Ascending aorta (tissue), 2 donors: ENCODE measurements around the gene NCK1. TPM values are rescaled to one million over a fixed set of nuclear protein-coding genes. Genes with fewer than 3 reads are reported as not detected.
A peak's percentile ranks its signal among the peaks of the same experiment; 100 is the strongest.

Experiments used
- DNase-seq, 2 donors: peaks; one replicate each; pipeline ENCODE4 v3.0.0-alpha.2; 2019; ENCODE audit warnings: low spot score in 2 of 2
- H3K27ac ChIP-seq, 2 donors: fragments of 200-600 bp; sonication (generic); one replicate each; pipeline ENCODE4 v1.5.1; 2016 to 2017; ENCODE audit warnings: mild to moderate bottlenecking in 1 of 2
- H3K27me3 ChIP-seq: fragments of 200-600 bp; sonication (generic); one replicate; pipeline ENCODE4 v1.5.1; 2017
- H3K36me3 ChIP-seq, 2 donors: fragments of 200-600 bp; sonication (generic); one replicate each; pipeline ENCODE4 v1.5.1; 2016
- H3K4me1 ChIP-seq, 2 donors: fragments of 200-600 bp; sonication (generic); one replicate each; pipeline ENCODE4 v1.5.1; 2016 to 2017; ENCODE audit warnings: mild to moderate bottlenecking in 1 of 2
- H3K4me3 ChIP-seq, 2 donors: fragments of 200-600 bp; sonication (generic); one replicate each; pipeline ENCODE4 v1.5.1; 2016 to 2017; ENCODE audit warnings: mild to moderate bottlenecking in 1 of 2
- H3K9me3 ChIP-seq, 2 donors: fragments of 200-600 bp; sonication (generic); one replicate each; pipeline ENCODE4 v1.5.1; 2016
- intact Hi-C: fragments of 100-400 bp; cut with DNase I; formaldehyde crosslinking; loops from one replicate; pipeline ENCODE4 v1.15.1; 2023
- total RNA-seq: library from RNA; depleted of rRNA; stranded (reverse); fragments of >200 nt; gene quantifications from one replicate; pipeline ENCODE4 v1.1.0, GENCODE V29; 2016
- TF ChIP-seq, protein P1 (sequence below), 3 experiments: fragments of 200-600 bp in 2 of 3; fragments of 450-650 bp in 1 of 3; sonication (generic) in 2 of 3; IDR thresholded peaks; one replicate each; pipeline ENCODE4 v1.5.1; 2016 to 2019; ENCODE audit warnings: antibody characterized with exemption in 3 of 3, mild to moderate bottlenecking in 1 of 3, moderate library complexity in 1 of 3

NCK1 gene
- total RNA-seq, 1 donor from 2014 or later = 45.6 TPM

DNA sequence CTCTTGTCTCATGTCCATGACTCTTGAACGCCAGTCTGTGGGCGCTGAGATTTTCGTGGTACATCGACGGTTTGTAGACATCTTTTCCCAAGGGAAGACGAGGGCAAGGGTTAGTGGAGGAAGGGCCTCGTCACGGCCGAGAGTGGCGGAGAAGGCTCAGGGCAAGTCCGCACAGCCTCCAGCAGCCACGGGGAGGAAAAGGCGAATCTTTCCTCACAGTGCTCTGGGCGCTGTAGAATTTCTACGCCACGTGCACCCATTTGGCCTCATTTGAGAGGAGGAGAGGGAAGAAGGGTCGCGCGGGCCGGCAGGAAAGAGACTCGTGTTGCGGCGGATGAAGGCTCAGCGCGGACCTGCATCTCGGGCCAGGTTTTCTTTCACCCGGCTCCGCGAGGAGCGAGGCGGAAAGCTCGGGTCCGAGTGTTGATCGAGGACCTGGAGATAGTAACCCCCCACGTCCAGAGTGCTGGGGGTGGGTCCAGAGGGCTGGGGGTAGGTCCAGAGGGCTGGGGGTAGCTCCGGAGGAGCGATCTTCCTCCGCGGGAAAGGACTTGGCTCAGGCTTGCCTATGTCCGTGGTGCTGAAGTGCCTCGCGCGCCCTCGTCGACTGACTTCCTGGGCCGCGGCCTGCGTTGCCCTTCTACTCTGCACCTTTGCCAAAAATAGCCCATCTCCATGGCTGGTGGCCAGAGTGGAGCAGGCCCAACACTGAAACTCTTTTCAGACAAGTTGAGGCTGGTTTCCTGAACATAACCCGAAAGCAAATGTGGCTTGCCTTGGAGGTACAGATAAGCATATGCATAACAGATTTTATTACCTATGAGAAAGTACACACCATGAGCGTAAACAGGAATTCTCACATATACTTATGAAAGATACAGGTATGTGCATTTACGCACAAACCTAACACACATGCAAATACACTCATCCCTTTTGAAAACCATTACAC, 42.0 kb upstream of the NCK1 start:
- Histone ChIP-seq H3K9me3 (peaks cover 0 to 4% of the 10 kb centered on the region in 2 donors), H3K27ac (peak overlapping the region; percentile 63 to 84), H3K4me3 (peak overlapping the region; percentile 72 to 88), H3K36me3 (no peaks in the 10 kb centered on the region), H3K4me1 (peaks cover 2 to 6% of the 10 kb centered on the region in 2 donors), H3K27me3 (no peaks in the 10 kb centered on the region)
- intact Hi-C loops = loop anchor here (1.0 to 2.0 kb wide), 3 partner anchors 33 to 193 kb away; partner anchors contain the start of gene STAG1
- peak in 1 of 2 donors; percentile 69 for DNase-seq
- TF ChIP-seq, protein P1, sequence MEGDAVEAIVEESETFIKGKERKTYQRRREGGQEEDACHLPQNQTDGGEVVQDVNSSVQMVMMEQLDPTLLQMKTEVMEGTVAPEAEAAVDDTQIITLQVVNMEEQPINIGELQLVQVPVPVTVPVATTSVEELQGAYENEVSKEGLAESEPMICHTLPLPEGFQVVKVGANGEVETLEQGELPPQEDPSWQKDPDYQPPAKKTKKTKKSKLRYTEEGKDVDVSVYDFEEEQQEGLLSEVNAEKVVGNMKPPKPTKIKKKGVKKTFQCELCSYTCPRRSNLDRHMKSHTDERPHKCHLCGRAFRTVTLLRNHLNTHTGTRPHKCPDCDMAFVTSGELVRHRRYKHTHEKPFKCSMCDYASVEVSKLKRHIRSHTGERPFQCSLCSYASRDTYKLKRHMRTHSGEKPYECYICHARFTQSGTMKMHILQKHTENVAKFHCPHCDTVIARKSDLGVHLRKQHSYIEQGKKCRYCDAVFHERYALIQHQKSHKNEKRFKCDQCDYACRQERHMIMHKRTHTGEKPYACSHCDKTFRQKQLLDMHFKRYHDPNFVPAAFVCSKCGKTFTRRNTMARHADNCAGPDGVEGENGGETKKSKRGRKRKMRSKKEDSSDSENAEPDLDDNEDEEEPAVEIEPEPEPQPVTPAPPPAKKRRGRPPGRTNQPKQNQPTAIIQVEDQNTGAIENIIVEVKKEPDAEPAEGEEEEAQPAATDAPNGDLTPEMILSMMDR (IDR thresholded peaks at IDR 0.05) = no peak

DNA sequence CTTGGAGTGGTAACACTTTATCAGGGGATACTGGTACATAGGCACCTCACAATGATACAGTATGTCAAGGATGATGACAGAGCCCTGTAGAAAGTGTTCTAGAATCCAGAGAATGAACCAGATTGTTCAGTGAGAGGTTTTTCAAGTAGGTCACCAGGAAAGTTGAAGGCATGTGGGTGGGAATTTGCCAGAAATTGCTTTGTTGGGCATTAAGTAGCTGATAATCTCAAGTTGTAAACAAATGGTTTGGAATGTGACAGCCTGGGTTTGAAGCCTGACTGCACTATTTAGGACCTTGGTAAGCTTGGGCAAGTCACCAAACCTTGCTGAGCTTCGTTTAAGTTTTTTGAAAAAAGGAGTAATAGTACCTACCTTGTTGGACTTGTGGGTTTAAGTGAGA, 30.5 kb upstream of the NCK1 start:
- TF ChIP-seq, protein P1 (IDR thresholded peaks at IDR 0.05) = no peak
- intact Hi-C loops = no loop called here
- no peak for DNase-seq
- Histone ChIP-seq H3K9me3 (no peaks in the 10 kb centered on the region), H3K4me3 (no peak overlapping the region), H3K27ac (no peak overlapping the region), H3K4me1 (peaks cover 0 to 3% of the 10 kb centered on the region in 2 donors), H3K27me3 (no peaks in the 10 kb centered on the region), H3K36me3 (no peaks in the 10 kb centered on the region)

DNA sequence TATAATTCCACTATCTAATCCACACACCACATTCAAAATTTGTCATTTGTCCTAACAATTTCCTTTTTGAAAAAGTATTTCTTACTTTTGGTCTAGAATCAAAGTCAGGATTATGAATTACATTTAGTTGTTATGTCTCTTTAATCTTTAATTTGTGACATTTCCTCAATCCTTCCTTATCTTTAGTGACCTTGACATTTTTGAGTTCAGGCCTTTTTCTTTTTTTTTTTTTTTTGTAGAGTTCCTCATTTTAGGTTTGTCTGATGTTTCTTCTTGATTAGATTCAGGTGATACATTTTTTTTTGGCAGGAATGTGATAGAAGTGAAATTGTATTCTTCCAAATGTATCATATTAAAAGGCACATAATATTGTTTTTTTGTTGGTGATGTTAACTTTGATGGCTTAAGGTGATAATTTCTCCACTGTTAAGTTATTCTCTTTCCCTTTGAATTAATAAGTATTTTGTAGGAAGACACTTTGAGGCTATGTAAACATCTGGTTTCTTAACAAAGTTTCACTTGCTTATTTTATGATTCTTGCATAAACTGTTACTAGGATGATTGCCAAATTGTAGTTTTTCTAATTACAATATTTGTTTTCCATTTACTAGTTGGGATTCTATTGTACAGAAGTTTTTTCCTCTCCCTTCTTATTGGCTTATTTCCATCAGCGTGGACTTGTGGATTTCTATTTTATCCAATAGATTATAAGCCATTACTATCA, 26.8 kb upstream of the NCK1 start:
- no peak overlapping the region for H3K27ac ChIP-seq
- DNase-seq = no peak
- no peaks in the 10 kb centered on the region for H3K9me3 ChIP-seq
- H3K36me3 ChIP-seq = no peaks in the 10 kb centered on the region
- H3K4me1 ChIP-seq = peaks cover 0 to 16% of the 10 kb centered on the region in 2 donors
- intact Hi-C loops = no loop called here
- no peaks in the 10 kb centered on the region for H3K27me3 ChIP-seq
- TF ChIP-seq, protein P1 (IDR thresholded peaks at IDR 0.05) = no peak
- no peak overlapping the region for H3K4me3 ChIP-seq

DNA sequence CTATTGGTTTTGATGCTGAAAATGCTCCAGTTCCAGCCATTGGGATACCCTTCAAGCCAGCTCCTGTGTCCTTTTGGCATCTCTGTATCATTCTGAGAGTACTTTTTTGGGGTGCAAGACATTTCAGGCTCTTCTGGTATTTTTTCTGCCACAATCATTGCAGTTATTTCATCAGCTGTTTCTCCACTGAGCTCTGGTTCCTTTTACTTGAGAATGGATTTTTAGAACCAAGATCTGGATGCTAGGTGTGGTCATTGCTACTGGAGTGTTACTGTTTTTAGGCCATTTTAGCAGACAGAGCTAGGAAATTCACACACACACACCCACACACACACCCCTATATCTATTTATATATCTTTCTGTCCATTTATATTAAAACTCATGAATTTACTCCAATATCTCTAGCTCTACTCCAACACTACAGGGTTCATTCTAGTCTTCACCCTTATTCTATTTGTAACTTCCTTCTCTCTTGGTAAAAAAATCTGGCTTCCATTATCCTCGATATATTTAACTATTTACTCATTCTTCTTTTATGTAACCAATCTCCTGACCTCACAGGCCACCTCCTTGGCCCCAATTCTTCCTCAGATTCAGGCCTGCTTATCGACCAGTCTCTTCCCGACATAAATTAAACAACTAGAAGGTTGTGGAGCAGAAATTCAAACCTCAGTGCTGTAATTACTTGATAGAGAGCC, 26.0 kb upstream of the NCK1 start:
- TF ChIP-seq, protein P1 (IDR thresholded peaks at IDR 0.05) = no peak
- intact Hi-C loops = no loop called here
- H3K36me3 ChIP-seq = no peaks in the 10 kb centered on the region
- H3K4me1 ChIP-seq = peaks cover 0 to 16% of the 10 kb centered on the region in 2 donors
- no peak for DNase-seq
- H3K4me3 ChIP-seq = no peak overlapping the region
- no peaks in the 10 kb centered on the region for H3K27me3 ChIP-seq
- no peaks in the 10 kb centered on the region for H3K9me3 ChIP-seq
- peak overlapping the region; percentile 15 to 37 for H3K27ac ChIP-seq

DNA sequence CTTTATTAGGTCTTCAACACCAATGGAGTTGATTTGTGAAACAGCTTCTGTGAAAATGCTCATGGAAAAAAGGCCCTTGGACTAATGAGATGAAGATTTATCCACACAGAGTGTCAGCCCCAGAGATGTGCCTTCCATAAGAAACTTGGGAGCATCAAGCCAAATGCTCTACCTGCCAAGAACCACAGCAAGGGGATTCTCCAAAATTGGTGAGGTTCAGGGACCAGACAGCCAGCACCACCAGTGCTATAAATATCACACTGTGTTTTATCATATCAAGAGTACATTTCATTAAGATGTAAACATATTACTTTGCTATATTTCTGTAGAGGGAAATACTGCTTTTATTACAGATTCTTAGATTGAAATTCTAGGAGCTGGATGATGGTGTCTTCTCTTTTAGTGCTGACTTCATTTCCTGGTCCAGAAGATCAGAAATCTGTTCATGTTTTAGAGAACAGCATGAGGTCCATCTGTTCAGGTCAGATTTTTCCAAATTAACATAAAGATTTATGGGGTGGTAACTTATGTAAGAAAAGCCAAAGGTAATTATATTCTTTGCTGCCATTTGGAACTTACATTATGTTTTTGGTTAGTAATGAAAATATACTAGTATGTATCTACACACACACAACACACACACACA, 25.4 kb upstream of the NCK1 start:
- TF ChIP-seq, protein P1 (IDR thresholded peaks at IDR 0.05) = no peak

More for the DNA sequence above, 25.4 kb upstream of the NCK1 start:
- H3K36me3 ChIP-seq = no peaks in the 10 kb centered on the region
- peaks cover 0 to 16% of the 10 kb centered on the region in 2 donors for H3K4me1 ChIP-seq
- intact Hi-C loops = no loop called here
- no peaks in the 10 kb centered on the region for H3K9me3 ChIP-seq
- no peak overlapping the region for H3K4me3 ChIP-seq
- peak overlapping the region; percentile 15 to 37 for H3K27ac ChIP-seq
- no peak for DNase-seq
- no peaks in the 10 kb centered on the region for H3K27me3 ChIP-seq
